Body of pancreas (tissue), 4 donors: Measurements from ENCODE around the gene DAPP1.

Source experiments
- POLR2A ChIP-seq, 3 donors: fragments of 450-650 bp; IDR thresholded peaks; one replicate each; pipeline ENCODE4 v1.6.1; 2016; ENCODE audit warnings: antibody characterized with exemption in 3 of 3, mild to moderate bottlenecking in 2 of 3
- TF ChIP-seq, protein P1 (sequence below), 7 experiments: fragments of 450-650 bp in 4 of 7; fragments of 200-600 bp in 3 of 7; sonication (generic) in 3 of 7; IDR thresholded peaks; one replicate each; pipeline ENCODE4 v1.5.1; 2016 to 2019; ENCODE audit warnings: antibody characterized with exemption in 7 of 7

- TF ChIP-seq, protein P1, sequence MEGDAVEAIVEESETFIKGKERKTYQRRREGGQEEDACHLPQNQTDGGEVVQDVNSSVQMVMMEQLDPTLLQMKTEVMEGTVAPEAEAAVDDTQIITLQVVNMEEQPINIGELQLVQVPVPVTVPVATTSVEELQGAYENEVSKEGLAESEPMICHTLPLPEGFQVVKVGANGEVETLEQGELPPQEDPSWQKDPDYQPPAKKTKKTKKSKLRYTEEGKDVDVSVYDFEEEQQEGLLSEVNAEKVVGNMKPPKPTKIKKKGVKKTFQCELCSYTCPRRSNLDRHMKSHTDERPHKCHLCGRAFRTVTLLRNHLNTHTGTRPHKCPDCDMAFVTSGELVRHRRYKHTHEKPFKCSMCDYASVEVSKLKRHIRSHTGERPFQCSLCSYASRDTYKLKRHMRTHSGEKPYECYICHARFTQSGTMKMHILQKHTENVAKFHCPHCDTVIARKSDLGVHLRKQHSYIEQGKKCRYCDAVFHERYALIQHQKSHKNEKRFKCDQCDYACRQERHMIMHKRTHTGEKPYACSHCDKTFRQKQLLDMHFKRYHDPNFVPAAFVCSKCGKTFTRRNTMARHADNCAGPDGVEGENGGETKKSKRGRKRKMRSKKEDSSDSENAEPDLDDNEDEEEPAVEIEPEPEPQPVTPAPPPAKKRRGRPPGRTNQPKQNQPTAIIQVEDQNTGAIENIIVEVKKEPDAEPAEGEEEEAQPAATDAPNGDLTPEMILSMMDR (IDR thresholded peaks at IDR 0.05), result no peak
- no peak for TF ChIP-seq POLR2A (IDR thresholded peaks at IDR 0.05)
Observed at GRCh38 chr4:99827857-99828256, 11.2 kb downstream of the DAPP1 start.
